Measurements from ENCODE around the gene PFKP.

DNA sequence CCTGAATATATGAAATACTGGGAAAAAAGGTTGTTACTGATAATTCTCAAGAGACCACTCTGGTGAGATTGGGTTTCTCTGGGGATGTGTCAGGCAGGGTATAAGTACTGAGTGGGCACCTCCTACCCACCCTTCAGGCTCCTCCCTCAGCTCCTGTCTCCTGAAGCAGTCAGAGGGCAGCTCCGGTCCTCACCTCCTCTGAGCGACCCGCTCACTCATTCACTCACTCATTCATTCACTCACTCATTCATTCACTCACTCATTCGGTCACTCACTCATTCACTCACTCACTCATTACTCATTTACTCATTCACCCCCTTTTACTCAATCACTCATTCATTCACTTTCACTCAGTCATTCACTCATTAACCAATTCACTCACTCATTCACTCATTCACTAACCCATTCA lies 6.9 kb upstream of the PFKP start:
- TF ChIP-seq, protein P1, sequence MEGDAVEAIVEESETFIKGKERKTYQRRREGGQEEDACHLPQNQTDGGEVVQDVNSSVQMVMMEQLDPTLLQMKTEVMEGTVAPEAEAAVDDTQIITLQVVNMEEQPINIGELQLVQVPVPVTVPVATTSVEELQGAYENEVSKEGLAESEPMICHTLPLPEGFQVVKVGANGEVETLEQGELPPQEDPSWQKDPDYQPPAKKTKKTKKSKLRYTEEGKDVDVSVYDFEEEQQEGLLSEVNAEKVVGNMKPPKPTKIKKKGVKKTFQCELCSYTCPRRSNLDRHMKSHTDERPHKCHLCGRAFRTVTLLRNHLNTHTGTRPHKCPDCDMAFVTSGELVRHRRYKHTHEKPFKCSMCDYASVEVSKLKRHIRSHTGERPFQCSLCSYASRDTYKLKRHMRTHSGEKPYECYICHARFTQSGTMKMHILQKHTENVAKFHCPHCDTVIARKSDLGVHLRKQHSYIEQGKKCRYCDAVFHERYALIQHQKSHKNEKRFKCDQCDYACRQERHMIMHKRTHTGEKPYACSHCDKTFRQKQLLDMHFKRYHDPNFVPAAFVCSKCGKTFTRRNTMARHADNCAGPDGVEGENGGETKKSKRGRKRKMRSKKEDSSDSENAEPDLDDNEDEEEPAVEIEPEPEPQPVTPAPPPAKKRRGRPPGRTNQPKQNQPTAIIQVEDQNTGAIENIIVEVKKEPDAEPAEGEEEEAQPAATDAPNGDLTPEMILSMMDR (IDR thresholded peaks at IDR 0.05), result no peak
- TF ChIP-seq EP300 (IDR thresholded peaks at IDR 0.05; ENCODE audit: low read depth) (no peak), POLR2AphosphoS5 (IDR thresholded peaks at IDR 0.05) (no peak), POLR2A (IDR thresholded peaks at IDR 0.05) (no peak)
